Body of pancreas (tissue), 4 donors: ENCODE data around the gene C1orf87. TPM values are rescaled to one million over a fixed set of nuclear protein-coding genes. Genes with fewer than 3 reads are reported as not detected.

Experiments
- ATAC-seq: fragments of 150-250 bp; one replicate; pipeline ENCODE4 v1.9.1; 2016
- DNase-seq, 4 donors: peaks; one replicate each; pipeline ENCODE4 v3.0.0-alpha.2; 2019
- H3K27ac ChIP-seq, 4 donors: fragments of 200-600 bp; sonication (generic); 1 replicate in 3 of 4; 2 replicates in 1 of 4; pipeline versions ENCODE4 v1.5.1 to v1.6.1; 2016 to 2019; ENCODE audit warnings: mild to moderate bottlenecking in 1 of 4, mixed read lengths in 1 of 4, moderate library complexity in 1 of 4
- H3K27me3 ChIP-seq, 2 donors: fragments of 200-600 bp; sonication (generic); one replicate each; pipeline ENCODE4 v1.6.0; 2016; ENCODE audit warnings: mild to moderate bottlenecking in 1 of 2
- H3K36me3 ChIP-seq, 2 donors: fragments of 200-600 bp; sonication (generic); replicated peaks in 1 of 2; 2 replicates each; pipeline ENCODE4 v1.5.1; 2016; ENCODE audit warnings: low read depth in 2 of 2; ENCODE audit not compliant: insufficient read depth in 1 of 2
- H3K4me1 ChIP-seq: fragments of 200-600 bp; sonication (generic); one replicate; pipeline ENCODE4 v1.6.0; 2016
- H3K4me3 ChIP-seq, 2 donors: fragments of 200-600 bp; sonication (generic); 1 replicate in 1 of 2; 2 replicates in 1 of 2; pipeline ENCODE4 v1.5.1; 2016 to 2019
- H3K9me3 ChIP-seq, 3 donors: fragments of 200-600 bp; sonication (generic); 1 replicate in 2 of 3; 2 replicates in 1 of 3; pipeline ENCODE4 v1.5.1; 2016
- POLR2A ChIP-seq, 3 donors: fragments of 450-650 bp; IDR thresholded peaks; one replicate each; pipeline ENCODE4 v1.6.1; 2016; ENCODE audit warnings: antibody characterized with exemption in 3 of 3, mild to moderate bottlenecking in 2 of 3
- WGBS, 2 donors: methylation state at CpG; one replicate each; pipeline ENCODE4 v1.1.5; 2017; 5-methylcytosine and 5-hydroxymethylcytosine counted together
- intact Hi-C: fragments of 100-400 bp; cut with DNase I; formaldehyde crosslinking; loops from one replicate; pipeline ENCODE4 v1.15.1; 2023
- total RNA-seq, 2 donors: library from RNA; depleted of rRNA; stranded (reverse); fragments of >200 nt; gene quantifications; one replicate each; pipeline ENCODE4 v1.1.0, GENCODE V29; 2016
- TF ChIP-seq, protein P1 (sequence below), 7 experiments: fragments of 450-650 bp in 4 of 7; fragments of 200-600 bp in 3 of 7; sonication (generic) in 3 of 7; IDR thresholded peaks; one replicate each; pipeline ENCODE4 v1.5.1; 2016 to 2019; ENCODE audit warnings: antibody characterized with exemption in 7 of 7

Gene C1orf87
- total RNA-seq, 2 donors from 2014 or later, result not detected

DNA sequence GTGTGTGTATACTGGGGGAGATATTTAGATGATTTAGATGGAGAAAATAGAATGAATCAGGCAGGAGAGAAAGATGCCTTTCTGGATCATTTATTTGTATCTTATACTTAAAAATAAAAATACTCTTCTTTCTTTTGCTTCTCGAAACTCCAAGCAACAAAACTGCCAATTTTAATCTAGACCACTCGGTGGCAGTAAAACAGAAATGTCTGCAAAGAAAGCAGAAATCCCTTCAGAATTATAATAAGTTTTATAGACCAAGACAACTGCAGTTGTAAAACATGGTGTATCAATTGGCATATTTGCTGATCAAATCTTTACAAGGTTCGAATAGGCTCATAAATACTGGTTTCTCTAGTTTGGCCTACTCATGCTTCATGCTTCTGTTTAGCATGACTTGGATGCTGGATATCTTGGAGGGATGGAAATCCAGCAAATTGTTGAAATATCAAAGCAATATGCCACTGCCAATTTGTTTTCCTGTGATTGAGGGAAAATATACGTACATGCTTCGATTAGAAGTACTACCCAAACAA is 15.1 kb upstream of the C1orf87 start:
- no peak for DNase-seq
- no peaks in the 10 kb centered on the region for H3K4me1 ChIP-seq

DNA sequence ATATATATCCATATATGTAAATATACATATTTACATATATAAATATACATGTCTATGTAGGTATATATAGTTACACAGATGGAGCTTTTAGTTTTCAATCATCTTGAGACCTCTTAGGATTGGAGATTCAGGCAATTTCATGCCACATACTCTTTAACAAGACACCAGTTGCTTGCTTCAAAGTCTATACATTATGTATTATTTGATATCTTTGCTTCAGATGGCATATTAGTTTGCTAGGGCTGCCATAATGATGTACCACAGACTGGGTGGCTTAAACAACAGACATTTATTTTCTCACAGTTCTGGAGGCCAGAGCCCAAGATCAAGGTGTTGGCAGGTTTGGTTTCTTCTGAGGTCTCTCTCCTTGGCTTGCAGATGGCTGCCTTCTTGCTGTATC is 14.1 kb upstream of the C1orf87 start:
- Histone ChIP-seq H3K4me3 (no peak overlapping the region), H3K27ac (no peak overlapping the region), H3K4me1 (no peaks in the 10 kb centered on the region), H3K36me3 (no peaks in the 10 kb centered on the region), H3K9me3 (no peaks in the 10 kb centered on the region), H3K27me3 (no peaks in the 10 kb centered on the region)
- no peak for ATAC-seq
- no peak for DNase-seq
- TF ChIP-seq, protein P1, sequence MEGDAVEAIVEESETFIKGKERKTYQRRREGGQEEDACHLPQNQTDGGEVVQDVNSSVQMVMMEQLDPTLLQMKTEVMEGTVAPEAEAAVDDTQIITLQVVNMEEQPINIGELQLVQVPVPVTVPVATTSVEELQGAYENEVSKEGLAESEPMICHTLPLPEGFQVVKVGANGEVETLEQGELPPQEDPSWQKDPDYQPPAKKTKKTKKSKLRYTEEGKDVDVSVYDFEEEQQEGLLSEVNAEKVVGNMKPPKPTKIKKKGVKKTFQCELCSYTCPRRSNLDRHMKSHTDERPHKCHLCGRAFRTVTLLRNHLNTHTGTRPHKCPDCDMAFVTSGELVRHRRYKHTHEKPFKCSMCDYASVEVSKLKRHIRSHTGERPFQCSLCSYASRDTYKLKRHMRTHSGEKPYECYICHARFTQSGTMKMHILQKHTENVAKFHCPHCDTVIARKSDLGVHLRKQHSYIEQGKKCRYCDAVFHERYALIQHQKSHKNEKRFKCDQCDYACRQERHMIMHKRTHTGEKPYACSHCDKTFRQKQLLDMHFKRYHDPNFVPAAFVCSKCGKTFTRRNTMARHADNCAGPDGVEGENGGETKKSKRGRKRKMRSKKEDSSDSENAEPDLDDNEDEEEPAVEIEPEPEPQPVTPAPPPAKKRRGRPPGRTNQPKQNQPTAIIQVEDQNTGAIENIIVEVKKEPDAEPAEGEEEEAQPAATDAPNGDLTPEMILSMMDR (IDR thresholded peaks at IDR 0.05), result no peak
- no peak for TF ChIP-seq POLR2A (IDR thresholded peaks at IDR 0.05)
- intact Hi-C loops, result no loop called here

More for the DNA sequence above, 15.1 kb upstream of the C1orf87 start:
- no peaks in the 10 kb centered on the region for H3K27me3 ChIP-seq
- H3K27ac ChIP-seq, result no peak overlapping the region
- intact Hi-C loops, result no loop called here
- no peak overlapping the region for H3K4me3 ChIP-seq
- TF ChIP-seq POLR2A (IDR thresholded peaks at IDR 0.05), result no peak
- TF ChIP-seq, protein P1 (IDR thresholded peaks at IDR 0.05), result no peak
- no peak for ATAC-seq
- no peaks in the 10 kb centered on the region for H3K36me3 ChIP-seq
- H3K9me3 ChIP-seq, result no peaks in the 10 kb centered on the region
- 65 to 72% methylated on average over 5 of the region's 5 CpGs for WGBS, 2 donors

DNA sequence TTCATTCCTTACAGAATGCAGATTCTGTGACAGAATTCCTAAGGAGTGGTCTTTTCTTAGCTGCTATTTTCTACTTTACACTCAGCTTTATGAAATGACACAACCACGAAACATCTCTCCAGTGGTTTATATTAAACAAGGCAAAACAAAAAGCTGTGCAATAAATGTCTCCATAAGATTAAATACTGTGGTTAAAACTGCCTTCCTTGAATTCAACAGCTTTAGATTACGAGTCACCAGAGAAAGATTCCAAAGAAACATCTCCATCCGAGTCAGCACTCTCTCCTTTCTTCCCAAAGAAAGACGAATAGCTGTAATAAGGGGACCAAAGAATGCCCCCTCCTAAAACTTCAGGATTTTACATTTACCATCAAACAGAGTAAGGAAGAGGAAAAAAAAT is 4.6 kb upstream of the C1orf87 start:
- Histone ChIP-seq H3K4me3 (no peak overlapping the region), H3K36me3 (no peaks in the 10 kb centered on the region), H3K4me1 (peaks cover 6% of the 10 kb centered on the region), H3K27ac (no peak overlapping the region), H3K9me3 (no peaks in the 10 kb centered on the region), H3K27me3 (peaks cover 0 to 11% of the 10 kb centered on the region in 2 donors)
- WGBS, 2 donors, result 65 to 71% methylated on average over 4 of the region's 4 CpGs
- no peak for TF ChIP-seq POLR2A (IDR thresholded peaks at IDR 0.05)
- TF ChIP-seq, protein P1 (IDR thresholded peaks at IDR 0.05), result no peak
- no peak for ATAC-seq
- no peak for DNase-seq
- intact Hi-C loops, result no loop called here

DNA sequence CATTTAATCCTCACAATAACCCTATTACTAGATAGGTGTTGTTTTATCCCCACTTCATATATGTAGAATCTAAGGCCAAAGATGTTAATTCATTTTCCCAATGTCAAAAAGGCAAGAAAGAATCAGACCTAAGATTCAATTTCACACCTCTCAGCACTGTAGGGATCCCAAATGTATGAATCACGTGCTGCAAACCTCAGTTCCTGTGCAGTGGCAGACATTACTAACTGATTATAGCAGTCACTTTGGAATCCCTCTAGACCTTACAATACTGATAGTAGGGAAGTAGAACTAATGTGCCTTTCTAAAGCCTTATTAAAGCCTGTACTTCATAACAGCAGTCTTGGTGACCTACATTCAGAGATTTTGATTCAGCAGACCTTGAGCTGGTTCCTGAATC is 2.3 kb downstream of the C1orf87 start:
- Histone ChIP-seq H3K4me3 (no peak overlapping the region), H3K27me3 (peaks cover 0 to 11% of the 10 kb centered on the region in 2 donors), H3K27ac (no peak overlapping the region), H3K9me3 (no peaks in the 10 kb centered on the region), H3K36me3 (no peaks in the 10 kb centered on the region), H3K4me1 (peaks cover 6% of the 10 kb centered on the region)
- ATAC-seq (no peak), DNase-seq (no peak)
- 45 to 47% methylated on average over 1 of the region's 1 CpG for WGBS, 2 donors
- intact Hi-C loops, result no loop called here
- no peak for TF ChIP-seq POLR2A (IDR thresholded peaks at IDR 0.05)
- TF ChIP-seq, protein P1 (IDR thresholded peaks at IDR 0.05), result no peak

DNA sequence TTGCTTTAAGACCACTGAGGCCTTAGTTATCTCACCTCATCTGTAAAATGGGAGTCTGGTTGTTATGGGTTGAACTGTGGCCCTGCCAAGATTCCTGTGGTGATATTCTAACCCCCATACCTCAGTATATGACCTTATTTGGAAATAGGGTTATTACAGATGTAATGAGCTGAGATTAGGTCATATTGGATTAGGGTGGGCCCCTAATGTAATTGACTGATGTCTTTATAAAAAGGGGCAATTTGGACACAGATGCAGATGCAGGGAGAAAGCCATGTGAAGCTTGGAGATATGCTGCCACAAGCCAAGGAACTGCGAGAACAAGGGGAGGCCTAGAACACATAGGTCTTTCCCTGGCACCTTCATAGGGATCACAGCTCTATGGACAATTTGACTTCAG is 3.9 kb downstream of the C1orf87 start:
- Histone ChIP-seq H3K4me1 (peaks cover 6% of the 10 kb centered on the region), H3K36me3 (no peaks in the 10 kb centered on the region), H3K27ac (no peak overlapping the region), H3K4me3 (no peak overlapping the region), H3K9me3 (no peaks in the 10 kb centered on the region), H3K27me3 (peaks cover 0 to 11% of the 10 kb centered on the region in 2 donors)
- no peak for ATAC-seq
- WGBS, 2 donors, result 100% methylated on average over 1 of the region's 1 CpG
- TF ChIP-seq POLR2A (IDR thresholded peaks at IDR 0.05), result no peak
- TF ChIP-seq, protein P1 (IDR thresholded peaks at IDR 0.05), result no peak
- DNase-seq, result no peak
- intact Hi-C loops, result no loop called here
